ENCODE results near the gene ELP4.

DNA sequence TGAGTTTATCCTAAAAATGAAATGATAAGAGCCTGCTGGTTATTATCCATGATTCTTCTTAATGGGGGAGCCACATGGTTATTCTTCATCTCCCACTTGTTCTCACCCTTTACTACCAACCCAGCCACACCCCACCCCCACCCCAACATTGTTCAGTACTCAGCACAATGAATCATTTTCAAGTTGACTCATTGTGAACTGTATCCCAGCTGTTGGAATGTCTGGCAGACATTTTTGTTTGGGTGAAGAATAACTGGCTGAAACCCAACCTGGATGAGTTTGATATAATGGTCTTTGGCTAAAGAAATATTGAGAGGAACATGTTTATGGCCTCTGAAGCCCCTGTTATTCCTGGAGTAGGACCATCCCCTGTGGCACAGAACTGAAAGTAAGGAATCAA, 136.2 kb downstream of the ELP4 start:
- TF ChIP-seq CTCF (IDR thresholded peaks at IDR 0.05; ENCODE audit: borderline replicate concordance, extremely low read depth, low read length, poor library complexity, severe bottlenecking) (no peak), EZH2 (IDR thresholded peaks at IDR 0.05; ENCODE audit: borderline replicate concordance, low read depth, low read length, severe bottlenecking) (no peak)
